HepG2 (cell line): ENCODE measurements around the gene OS9. TPM values are rescaled to one million over a fixed set of nuclear protein-coding genes. Genes with fewer than 3 reads are reported as not detected.

Experiments used
- ATF7-NPFF ChIP-seq: sonication (generic); formaldehyde crosslinking; IDR thresholded peaks from 2 replicates; pipeline ENCODE4 v1.8.1; 2023; ENCODE audit warnings: mild to moderate bottlenecking, low read depth, missing genetic modification reagents, moderate library complexity
- ELF1 ChIP-seq: sonication (generic); formaldehyde crosslinking; IDR thresholded peaks from 2 replicates; pipeline ENCODE4 v1.4.0; 2020; ENCODE audit warnings: missing genetic modification reagents
- HES4 ChIP-seq: sonication (generic); formaldehyde crosslinking; IDR thresholded peaks from 2 replicates; pipeline ENCODE4 v1.9.0; 2021; ENCODE audit warnings: mild to moderate bottlenecking, missing genetic modification reagents, borderline replicate concordance
- ISX ChIP-seq: sonication (generic); formaldehyde crosslinking; conservative IDR thresholded peaks from 2 replicates; pipeline ENCODE4 v1.5.0; 2020; ENCODE audit warnings: missing genetic modification reagents
- KDM2A ChIP-seq: sonication (generic); formaldehyde crosslinking; IDR thresholded peaks from 2 replicates; pipeline ENCODE4 v1.4.0; 2020; ENCODE audit warnings: low read depth, missing genetic modification reagents, borderline replicate concordance
- NFYB ChIP-seq: sonication (generic); formaldehyde crosslinking; IDR thresholded peaks from 2 replicates; pipeline ENCODE4 v1.4.0; 2020; ENCODE audit warnings: missing genetic modification reagents
- SRSF1 ChIP-seq: fragments of 200-400 bp; formaldehyde crosslinking; optimal IDR thresholded peaks from 2 replicates; pipeline ENCODE3; 2017; ENCODE audit warnings: mild to moderate bottlenecking, low read depth, low read length, moderate library complexity
- SYNCRIP ChIP-seq: fragments of 200-400 bp; formaldehyde crosslinking; IDR thresholded peaks from 2 replicates; pipeline ENCODE4 v1.6.1; 2018; ENCODE audit warnings: mild to moderate bottlenecking, low read depth, low read length; ENCODE audit not compliant: insufficient read depth
- ZFP36L1 ChIP-seq: sonication (generic); formaldehyde crosslinking; IDR thresholded peaks from 2 replicates; pipeline ENCODE4 v1.8.0; 2022; ENCODE audit warnings: mild to moderate bottlenecking, missing genetic modification reagents, moderate library complexity
- ZMYM2 ChIP-seq: sonication (generic); formaldehyde crosslinking; IDR thresholded peaks from 2 replicates; pipeline ENCODE4 v1.8.0; 2022; ENCODE audit warnings: mild to moderate bottlenecking, missing genetic modification reagents
- polyA plus RNA-seq, 8 experiments: library from polyadenylated mRNA; depleted of rRNA in 3 of 8; stranded (reverse) in 7 of 8; unstranded in 1 of 8; fragments of >200 nt; fragmentation: Illumina TruSeq in 4 of 8; extraction: Trizol in 4 of 8; gene quantifications; 2 replicates each; pipeline versions ENCODE4 v1.2.1 to v1.2.3, GENCODE V29; 2011 to 2016; ENCODE audit warnings: low read depth in 4 of 8, missing spikeins in 1 of 8, mixed read lengths in 1 of 8; ENCODE audit not compliant: insufficient read depth in 1 of 8
- total RNA-seq, 5 experiments: library from RNA; depleted of rRNA; stranded (reverse); fragments of >200 nt; fragmentation: Illumina TruSeq; extraction: Trizol; gene quantifications; 2 replicates each; pipeline ENCODE4 v1.2.3, GENCODE V29; 2016; ENCODE audit warnings: low read depth in 1 of 5
- TF ChIP-seq, protein P1 (sequence below): sonication (generic); formaldehyde crosslinking; IDR thresholded peaks from 2 replicates; pipeline ENCODE4 v1.4.0; 2020; ENCODE audit warnings: missing genetic modification reagents, borderline replicate concordance
- TF ChIP-seq, protein P2 (sequence below): sonication (generic); formaldehyde crosslinking; IDR thresholded peaks from 2 replicates; pipeline ENCODE4 v1.5.0; 2020; ENCODE audit warnings: mild to moderate bottlenecking, missing genetic modification reagents, borderline replicate concordance
- TF ChIP-seq, protein P3 (sequence below): sonication (generic); formaldehyde crosslinking; IDR thresholded peaks from 2 replicates; pipeline ENCODE4 v1.4.0; 2020; ENCODE audit warnings: missing genetic modification reagents
- TF ChIP-seq, protein P4 (sequence below): sonication (generic); formaldehyde crosslinking; IDR thresholded peaks from 2 replicates; pipeline ENCODE4 v1.9.0; 2021; ENCODE audit warnings: missing genetic modification reagents, borderline replicate concordance
- TF ChIP-seq, protein P5 (sequence below): sonication (generic); formaldehyde crosslinking; IDR thresholded peaks from 2 replicates; pipeline ENCODE4 v1.9.0; 2022; ENCODE audit warnings: low read depth, missing genetic modification reagents

The OS9 gene
- total and polyA plus RNA-seq, 2 of the 13 experiments (the other 11 are each of a cell fraction or from before 2014, with no cell fraction given): 156 to 206 TPM

DNA sequence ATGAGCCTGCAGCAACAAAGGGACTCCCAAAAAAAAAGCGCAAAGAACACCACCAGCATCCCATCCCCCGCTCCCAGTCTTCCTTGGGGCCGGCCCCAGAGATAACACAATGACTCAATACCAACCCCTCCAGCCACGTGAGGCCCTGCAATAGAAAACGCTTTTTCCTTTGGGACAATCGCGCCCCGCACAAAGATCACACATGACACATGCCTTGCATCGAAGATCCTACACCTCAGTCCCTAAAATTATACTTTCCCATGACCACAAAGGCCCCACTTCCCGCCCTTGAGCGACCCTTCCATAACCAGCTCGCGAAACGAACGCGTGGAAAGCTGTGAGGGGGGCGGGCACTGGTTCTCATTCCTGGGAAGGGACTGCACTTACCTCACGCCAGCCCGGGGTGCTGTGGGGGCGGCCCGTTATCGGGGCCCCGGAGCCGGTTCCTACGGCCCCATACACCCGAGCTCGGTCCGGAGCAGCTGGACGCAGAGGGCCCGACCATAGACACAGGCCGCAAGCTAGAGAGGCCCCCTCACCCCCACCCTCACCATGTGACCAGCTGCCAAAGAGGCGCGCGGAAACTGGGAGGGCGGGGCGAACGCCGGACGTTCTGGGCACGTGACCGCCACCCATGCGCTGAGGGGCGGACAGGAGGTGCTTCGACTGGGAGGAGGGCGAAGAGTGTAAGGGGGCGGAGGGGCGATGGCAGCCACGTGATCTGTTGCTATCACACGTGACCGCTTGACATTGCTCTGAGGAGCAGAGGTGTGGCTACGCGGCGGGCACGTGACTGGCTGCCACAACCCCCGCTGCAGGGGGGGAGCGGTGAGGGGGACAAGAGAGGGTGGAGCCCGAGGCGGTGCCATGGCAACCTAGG lies 58.1 kb downstream of the OS9 start, which contains the start of gene CDK4 (continued):
- TF ChIP-seq SRSF1 (peak; percentile 95), HES4 (no peak; the same call in 1 of the 2 replicates), ATF7-NPFF (CRISPR knock-in tag) (peak; percentile 90), ISX (no peak), ELF1 (peak; percentile 74), SYNCRIP (no peak), ZFP36L1 (CRISPR knock-in tag) (peak; percentile 94), ZMYM2 (CRISPR knock-in tag) (no peak), NFYB (CRISPR knock-in tag) (peak; percentile 75), KDM2A (CRISPR knock-in tag) (peak; percentile 96)
- TF ChIP-seq, protein P1, sequence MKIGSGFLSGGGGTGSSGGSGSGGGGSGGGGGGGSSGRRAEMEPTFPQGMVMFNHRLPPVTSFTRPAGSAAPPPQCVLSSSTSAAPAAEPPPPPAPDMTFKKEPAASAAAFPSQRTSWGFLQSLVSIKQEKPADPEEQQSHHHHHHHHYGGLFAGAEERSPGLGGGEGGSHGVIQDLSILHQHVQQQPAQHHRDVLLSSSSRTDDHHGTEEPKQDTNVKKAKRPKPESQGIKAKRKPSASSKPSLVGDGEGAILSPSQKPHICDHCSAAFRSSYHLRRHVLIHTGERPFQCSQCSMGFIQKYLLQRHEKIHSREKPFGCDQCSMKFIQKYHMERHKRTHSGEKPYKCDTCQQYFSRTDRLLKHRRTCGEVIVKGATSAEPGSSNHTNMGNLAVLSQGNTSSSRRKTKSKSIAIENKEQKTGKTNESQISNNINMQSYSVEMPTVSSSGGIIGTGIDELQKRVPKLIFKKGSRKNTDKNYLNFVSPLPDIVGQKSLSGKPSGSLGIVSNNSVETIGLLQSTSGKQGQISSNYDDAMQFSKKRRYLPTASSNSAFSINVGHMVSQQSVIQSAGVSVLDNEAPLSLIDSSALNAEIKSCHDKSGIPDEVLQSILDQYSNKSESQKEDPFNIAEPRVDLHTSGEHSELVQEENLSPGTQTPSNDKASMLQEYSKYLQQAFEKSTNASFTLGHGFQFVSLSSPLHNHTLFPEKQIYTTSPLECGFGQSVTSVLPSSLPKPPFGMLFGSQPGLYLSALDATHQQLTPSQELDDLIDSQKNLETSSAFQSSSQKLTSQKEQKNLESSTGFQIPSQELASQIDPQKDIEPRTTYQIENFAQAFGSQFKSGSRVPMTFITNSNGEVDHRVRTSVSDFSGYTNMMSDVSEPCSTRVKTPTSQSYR (CRISPR knock-in tag): peak; percentile 67; the same call in 1 of the 2 replicates
- TF ChIP-seq, protein P2, sequence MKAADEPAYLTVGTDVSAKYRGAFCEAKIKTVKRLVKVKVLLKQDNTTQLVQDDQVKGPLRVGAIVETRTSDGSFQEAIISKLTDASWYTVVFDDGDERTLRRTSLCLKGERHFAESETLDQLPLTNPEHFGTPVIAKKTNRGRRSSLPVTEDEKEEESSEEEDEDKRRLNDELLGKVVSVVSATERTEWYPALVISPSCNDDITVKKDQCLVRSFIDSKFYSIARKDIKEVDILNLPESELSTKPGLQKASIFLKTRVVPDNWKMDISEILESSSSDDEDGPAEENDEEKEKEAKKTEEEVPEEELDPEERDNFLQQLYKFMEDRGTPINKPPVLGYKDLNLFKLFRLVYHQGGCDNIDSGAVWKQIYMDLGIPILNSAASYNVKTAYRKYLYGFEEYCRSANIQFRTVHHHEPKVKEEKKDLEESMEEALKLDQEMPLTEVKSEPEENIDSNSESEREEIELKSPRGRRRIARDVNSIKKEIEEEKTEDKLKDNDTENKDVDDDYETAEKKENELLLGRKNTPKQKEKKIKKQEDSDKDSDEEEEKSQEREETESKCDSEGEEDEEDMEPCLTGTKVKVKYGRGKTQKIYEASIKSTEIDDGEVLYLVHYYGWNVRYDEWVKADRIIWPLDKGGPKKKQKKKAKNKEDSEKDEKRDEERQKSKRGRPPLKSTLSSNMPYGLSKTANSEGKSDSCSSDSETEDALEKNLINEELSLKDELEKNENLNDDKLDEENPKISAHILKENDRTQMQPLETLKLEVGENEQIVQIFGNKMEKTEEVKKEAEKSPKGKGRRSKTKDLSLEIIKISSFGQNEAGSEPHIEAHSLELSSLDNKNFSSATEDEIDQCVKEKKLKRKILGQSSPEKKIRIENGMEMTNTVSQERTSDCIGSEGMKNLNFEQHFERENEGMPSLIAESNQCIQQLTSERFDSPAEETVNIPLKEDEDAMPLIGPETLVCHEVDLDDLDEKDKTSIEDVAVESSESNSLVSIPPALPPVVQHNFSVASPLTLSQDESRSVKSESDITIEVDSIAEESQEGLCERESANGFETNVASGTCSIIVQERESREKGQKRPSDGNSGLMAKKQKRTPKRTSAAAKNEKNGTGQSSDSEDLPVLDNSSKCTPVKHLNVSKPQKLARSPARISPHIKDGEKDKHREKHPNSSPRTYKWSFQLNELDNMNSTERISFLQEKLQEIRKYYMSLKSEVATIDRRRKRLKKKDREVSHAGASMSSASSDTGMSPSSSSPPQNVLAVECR: peak; percentile 98
- TF ChIP-seq, protein P3, sequence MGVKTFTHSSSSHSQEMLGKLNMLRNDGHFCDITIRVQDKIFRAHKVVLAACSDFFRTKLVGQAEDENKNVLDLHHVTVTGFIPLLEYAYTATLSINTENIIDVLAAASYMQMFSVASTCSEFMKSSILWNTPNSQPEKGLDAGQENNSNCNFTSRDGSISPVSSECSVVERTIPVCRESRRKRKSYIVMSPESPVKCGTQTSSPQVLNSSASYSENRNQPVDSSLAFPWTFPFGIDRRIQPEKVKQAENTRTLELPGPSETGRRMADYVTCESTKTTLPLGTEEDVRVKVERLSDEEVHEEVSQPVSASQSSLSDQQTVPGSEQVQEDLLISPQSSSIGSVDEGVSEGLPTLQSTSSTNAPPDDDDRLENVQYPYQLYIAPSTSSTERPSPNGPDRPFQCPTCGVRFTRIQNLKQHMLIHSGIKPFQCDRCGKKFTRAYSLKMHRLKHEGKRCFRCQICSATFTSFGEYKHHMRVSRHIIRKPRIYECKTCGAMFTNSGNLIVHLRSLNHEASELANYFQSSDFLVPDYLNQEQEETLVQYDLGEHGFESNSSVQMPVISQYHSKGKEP: no peak
- TF ChIP-seq, protein P4, sequence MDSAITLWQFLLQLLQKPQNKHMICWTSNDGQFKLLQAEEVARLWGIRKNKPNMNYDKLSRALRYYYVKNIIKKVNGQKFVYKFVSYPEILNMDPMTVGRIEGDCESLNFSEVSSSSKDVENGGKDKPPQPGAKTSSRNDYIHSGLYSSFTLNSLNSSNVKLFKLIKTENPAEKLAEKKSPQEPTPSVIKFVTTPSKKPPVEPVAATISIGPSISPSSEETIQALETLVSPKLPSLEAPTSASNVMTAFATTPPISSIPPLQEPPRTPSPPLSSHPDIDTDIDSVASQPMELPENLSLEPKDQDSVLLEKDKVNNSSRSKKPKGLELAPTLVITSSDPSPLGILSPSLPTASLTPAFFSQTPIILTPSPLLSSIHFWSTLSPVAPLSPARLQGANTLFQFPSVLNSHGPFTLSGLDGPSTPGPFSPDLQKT (CRISPR knock-in tag): no peak
- TF ChIP-seq, protein P5, sequence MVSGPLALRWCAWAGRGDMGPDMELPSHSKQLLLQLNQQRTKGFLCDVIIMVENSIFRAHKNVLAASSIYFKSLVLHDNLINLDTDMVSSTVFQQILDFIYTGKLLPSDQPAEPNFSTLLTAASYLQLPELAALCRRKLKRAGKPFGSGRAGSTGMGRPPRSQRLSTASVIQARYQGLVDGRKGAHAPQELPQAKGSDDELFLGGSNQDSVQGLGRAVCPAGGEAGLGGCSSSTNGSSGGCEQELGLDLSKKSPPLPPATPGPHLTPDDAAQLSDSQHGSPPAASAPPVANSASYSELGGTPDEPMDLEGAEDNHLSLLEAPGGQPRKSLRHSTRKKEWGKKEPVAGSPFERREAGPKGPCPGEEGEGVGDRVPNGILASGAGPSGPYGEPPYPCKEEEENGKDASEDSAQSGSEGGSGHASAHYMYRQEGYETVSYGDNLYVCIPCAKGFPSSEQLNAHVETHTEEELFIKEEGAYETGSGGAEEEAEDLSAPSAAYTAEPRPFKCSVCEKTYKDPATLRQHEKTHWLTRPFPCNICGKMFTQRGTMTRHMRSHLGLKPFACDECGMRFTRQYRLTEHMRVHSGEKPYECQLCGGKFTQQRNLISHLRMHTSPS: no peak
